GM12891 (cell line): ENCODE data around the gene LMO7.

Source experiments
- POLR2A ChIP-seq: IDR thresholded peaks from 2 replicates; pipeline ENCODE4 v1.6.1; 2011; ENCODE audit warnings: low read depth, low read length, control low read depth
- POLR2AphosphoS5 ChIP-seq: IDR thresholded peaks from 2 replicates; pipeline ENCODE4 v1.6.1; 2011; ENCODE audit warnings: low read depth, low read length, control low read depth
- POU2F2 ChIP-seq: IDR thresholded peaks from 2 replicates; pipeline ENCODE4 v1.6.1; 2011; ENCODE audit warnings: low read depth, mild to moderate bottlenecking, control low read depth, low read length, moderate library complexity
- SPI1 ChIP-seq: IDR thresholded peaks from 2 replicates; pipeline ENCODE4 v1.6.1; 2011; ENCODE audit warnings: low read depth, low read length, control low read depth

DNA sequence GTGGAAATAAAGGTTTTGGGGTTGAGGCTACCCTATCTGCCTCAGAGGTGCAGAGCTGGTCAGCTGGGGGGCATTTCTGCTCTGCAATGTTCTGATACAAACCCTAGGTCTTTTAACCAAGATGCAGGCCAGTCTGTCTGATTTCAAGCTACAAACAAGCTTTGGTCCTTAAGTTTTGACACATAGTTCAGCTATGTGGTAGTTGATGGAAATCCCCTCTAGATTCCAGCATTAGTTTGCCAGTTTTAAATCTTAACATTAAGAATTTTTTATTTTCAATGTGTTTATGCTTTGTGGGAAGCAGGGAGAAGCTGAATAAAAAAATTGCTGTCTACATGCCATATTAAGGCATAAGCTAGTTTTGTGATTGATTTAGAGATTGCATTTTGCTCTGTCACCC, 225.7 kb downstream of the LMO7 start:
- TF ChIP-seq SPI1 (no peak), POU2F2 (no peak), POLR2AphosphoS5 (no peak), POLR2A (no peak)
